Measurements from ENCODE around the gene BICC1.

GRCh38 chr10:58714409-58714808 lies 201.7 kb downstream of the BICC1 start:
- TF ChIP-seq CTCF (IDR thresholded peaks at IDR 0.05) (no peak), POLR2A (IDR thresholded peaks at IDR 0.05) (no peak)
